SK-N-SH treated with all-trans-retinoic acid at 6 μM for 48 hours (cell line): ENCODE data around the gene ZFYVE28.

Experiments used
- ATAC-seq: fragments of 200-7000 bp; cut with Tn5 transposase; 3 replicates; pipeline ENCODE4 v1.9.1; 2020; ENCODE audit warnings: mild to moderate bottlenecking, moderate library complexity
- ARNTL ChIP-seq: fragments of 450-650 bp; formaldehyde crosslinking; IDR thresholded peaks from 2 replicates; pipeline ENCODE4 v1.5.0; 2020; ENCODE audit warnings: low read depth, mild to moderate bottlenecking, moderate library complexity, borderline replicate concordance
- CSDC2 ChIP-seq: fragments of 250-450 bp; sonication (Bioruptor Pico); IDR thresholded peaks from 2 replicates; pipeline ENCODE4 v1.5.0; 2020; ENCODE audit warnings: mild to moderate bottlenecking, moderate library complexity
- CSRNP3 ChIP-seq: fragments of 250-450 bp; sonication (Bioruptor Pico); IDR thresholded peaks from 2 replicates; pipeline ENCODE4 v1.5.1; 2021; ENCODE audit warnings: mild to moderate bottlenecking, moderate library complexity
- ESRRG ChIP-seq: fragments of 250-450 bp; sonication (Bioruptor Pico); IDR thresholded peaks from 2 replicates; pipeline ENCODE4 v1.6.1; 2021; ENCODE audit warnings: mild to moderate bottlenecking
- GLIS3 ChIP-seq: fragments of 250-450 bp; sonication (Bioruptor Pico); IDR thresholded peaks from 2 replicates; pipeline ENCODE4 v1.5.0; 2020; ENCODE audit warnings: mild to moderate bottlenecking, moderate library complexity
- OSR1 ChIP-seq: fragments of 250-450 bp; sonication (Bioruptor Pico); IDR thresholded peaks from 2 replicates; pipeline ENCODE4 v1.8.0; 2022; ENCODE audit warnings: moderate library complexity, mild to moderate bottlenecking, inconsistent platforms
- POU6F1 ChIP-seq: fragments of 250-450 bp; sonication (Bioruptor Pico); IDR thresholded peaks from 2 replicates; pipeline ENCODE4 v1.8.0; 2021; ENCODE audit warnings: low read depth, mild to moderate bottlenecking, moderate library complexity, borderline replicate concordance
- PPARA ChIP-seq: fragments of 250-450 bp; sonication (Bioruptor Pico); IDR thresholded peaks from 2 replicates; pipeline ENCODE4 v1.5.0; 2020; ENCODE audit warnings: mild to moderate bottlenecking, borderline replicate concordance
- RARB ChIP-seq: fragments of 250-450 bp; sonication (Bioruptor Pico); IDR thresholded peaks from 2 replicates; pipeline ENCODE4 v1.8.0; 2021; ENCODE audit warnings: mild to moderate bottlenecking, moderate library complexity
- SNAI2 ChIP-seq: fragments of 250-450 bp; sonication (Bioruptor Pico); IDR thresholded peaks from 2 replicates; pipeline ENCODE4 v1.5.0; 2020; ENCODE audit warnings: mild to moderate bottlenecking, moderate library complexity
- TCF4 ChIP-seq: fragments of 250-450 bp; sonication (Bioruptor Pico); IDR thresholded peaks from 2 replicates; pipeline ENCODE4 v1.8.0; 2021; ENCODE audit warnings: mild to moderate bottlenecking, moderate library complexity, borderline replicate concordance
- TOX ChIP-seq: fragments of 250-450 bp; sonication (Bioruptor Pico); IDR thresholded peaks from 2 replicates; pipeline ENCODE4 v1.8.0; 2021; ENCODE audit warnings: mild to moderate bottlenecking, moderate library complexity, borderline replicate concordance
- TSHZ2 ChIP-seq: fragments of 250-450 bp; sonication (Bioruptor Pico); IDR thresholded peaks from 2 replicates; pipeline ENCODE4 v1.5.0; 2020; ENCODE audit warnings: mild to moderate bottlenecking, moderate library complexity
- ZC3H10 ChIP-seq: fragments of 250-450 bp; sonication (Bioruptor Pico); IDR thresholded peaks from 2 replicates; pipeline ENCODE4 v1.5.1; 2021; ENCODE audit warnings: mild to moderate bottlenecking, moderate library complexity
- ZFP3 ChIP-seq: fragments of 250-450 bp; sonication (Bioruptor Pico); IDR thresholded peaks from 2 replicates; pipeline ENCODE4 v1.5.0; 2020; ENCODE audit warnings: mild to moderate bottlenecking, moderate library complexity
- ZFP30 ChIP-seq: fragments of 450-650 bp; formaldehyde crosslinking; IDR thresholded peaks from 2 replicates; pipeline ENCODE4 v1.5.0; 2022; ENCODE audit warnings: mild to moderate bottlenecking, moderate library complexity
- ZNF565 ChIP-seq: fragments of 450-650 bp; formaldehyde crosslinking; conservative IDR thresholded peaks from 2 replicates; pipeline ENCODE4 v1.5.0; 2020; ENCODE audit warnings: low read depth, mild to moderate bottlenecking, moderate library complexity
- ZNF70 ChIP-seq: fragments of 450-650 bp; formaldehyde crosslinking; IDR thresholded peaks from 2 replicates; pipeline ENCODE4 v1.5.0; 2020; ENCODE audit warnings: mild to moderate bottlenecking, moderate library complexity
- ZNF8 ChIP-seq: fragments of 450-650 bp; formaldehyde crosslinking; IDR thresholded peaks from 2 replicates; pipeline ENCODE4 v1.5.0; 2020; ENCODE audit warnings: mild to moderate bottlenecking, moderate library complexity
- TF ChIP-seq, protein P1 (sequence below): fragments of 250-450 bp; sonication (Bioruptor Pico); IDR thresholded peaks from 2 replicates; pipeline ENCODE4 v1.5.1; 2020; ENCODE audit warnings: low read depth, mild to moderate bottlenecking, moderate library complexity

The ZFYVE28 gene

GRCh38 chr4:2274320-2275043, 144.0 kb downstream of the ZFYVE28 start:
- TF ChIP-seq ESRRG (CRISPR knock-in tag), result no peak
- TF ChIP-seq TCF4 (CRISPR knock-in tag), result peak; percentile 33; the same call in 1 of the 2 replicates
- no peak for ATAC-seq

- no peak for TF ChIP-seq CSDC2 (CRISPR knock-in tag)
- TF ChIP-seq ZC3H10 (CRISPR knock-in tag), result no peak
- TF ChIP-seq RARB (CRISPR knock-in tag), result no peak
- TF ChIP-seq OSR1, result no peak
- TF ChIP-seq GLIS3 (CRISPR knock-in tag), result no peak
- no peak for TF ChIP-seq CSRNP3 (CRISPR knock-in tag)
- TF ChIP-seq TSHZ2 (CRISPR knock-in tag), result no peak
- no peak for TF ChIP-seq TCF4 (CRISPR knock-in tag)
- no peak for TF ChIP-seq ESRRG (CRISPR knock-in tag)
- no peak for TF ChIP-seq POU6F1
- no peak for TF ChIP-seq ZNF8
- no peak for TF ChIP-seq ARNTL (CRISPR knock-in tag)
- TF ChIP-seq TOX (CRISPR knock-in tag), result no peak
- no peak for TF ChIP-seq ZFP30 (CRISPR knock-in tag)
- TF ChIP-seq, protein P1, sequence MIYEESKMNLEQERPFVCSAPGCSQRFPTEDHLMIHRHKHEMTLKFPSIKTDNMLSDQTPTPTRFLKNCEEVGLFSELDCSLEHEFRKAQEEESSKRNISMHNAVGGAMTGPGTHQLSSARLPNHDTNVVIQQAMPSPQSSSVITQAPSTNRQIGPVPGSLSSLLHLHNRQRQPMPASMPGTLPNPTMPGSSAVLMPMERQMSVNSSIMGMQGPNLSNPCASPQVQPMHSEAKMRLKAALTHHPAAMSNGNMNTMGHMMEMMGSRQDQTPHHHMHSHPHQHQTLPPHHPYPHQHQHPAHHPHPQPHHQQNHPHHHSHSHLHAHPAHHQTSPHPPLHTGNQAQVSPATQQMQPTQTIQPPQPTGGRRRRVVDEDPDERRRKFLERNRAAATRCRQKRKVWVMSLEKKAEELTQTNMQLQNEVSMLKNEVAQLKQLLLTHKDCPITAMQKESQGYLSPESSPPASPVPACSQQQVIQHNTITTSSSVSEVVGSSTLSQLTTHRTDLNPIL (CRISPR knock-in tag), result no peak
- TF ChIP-seq ZNF565 (CRISPR knock-in tag), result no peak
- TF ChIP-seq ZFP3, result no peak
- TF ChIP-seq ZNF70 (CRISPR knock-in tag), result no peak
- TF ChIP-seq SNAI2 (CRISPR knock-in tag), result no peak
- no peak for TF ChIP-seq PPARA
- ATAC-seq, result no peak
Measured at GRCh38 chr4:2273657-2274319, 144.7 kb downstream of the ZFYVE28 start.

DNA sequence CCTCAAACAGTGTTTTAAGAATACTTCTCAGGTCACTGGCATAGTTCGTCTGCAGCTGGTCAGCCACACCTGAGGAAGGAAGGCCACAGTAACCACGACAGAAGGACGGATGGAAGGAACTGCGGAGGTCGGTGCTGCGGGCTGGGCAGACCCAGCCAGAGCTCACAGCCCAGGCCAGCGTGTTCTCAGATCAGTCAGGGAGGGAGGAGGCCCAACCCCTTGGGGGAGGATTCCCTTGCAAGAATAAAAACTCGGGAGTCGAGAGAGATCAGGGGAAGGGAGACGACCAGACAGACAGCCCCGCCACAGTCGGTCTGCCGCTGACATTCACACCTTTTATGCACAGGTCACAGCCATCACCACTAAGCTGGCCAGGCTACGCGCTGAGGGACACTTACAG, 145.2 kb downstream of the ZFYVE28 start:
- no peak for TF ChIP-seq TCF4 (CRISPR knock-in tag)
- no peak for TF ChIP-seq ZNF565 (CRISPR knock-in tag)
- TF ChIP-seq CSRNP3 (CRISPR knock-in tag), result no peak
- no peak for TF ChIP-seq TSHZ2 (CRISPR knock-in tag)
- no peak for TF ChIP-seq RARB (CRISPR knock-in tag)
- TF ChIP-seq ARNTL (CRISPR knock-in tag), result no peak
- no peak for ATAC-seq
